ENCODE measurements around the gene CREB5.

CREB5 gene

GRCh38 chr7:28407651-28408050, 4.7 kb upstream of the CREB5 start:
- no peak for DNase-seq (ENCODE audit: low spot score)

- DNase-seq (ENCODE audit: low spot score): no peak
Measured at GRCh38 chr7:28408105-28408959, 4.0 kb upstream of the CREB5 start.

- DNase-seq (ENCODE audit: low spot score): peak; percentile 74
Measured at GRCh38 chr7:28408960-28409715, 3.2 kb upstream of the CREB5 start.

GRCh38 chr7:28409716-28410627, 2.3 kb upstream of the CREB5 start:
- DNase-seq (ENCODE audit: low spot score): peak; percentile 15

- DNase-seq (ENCODE audit: low spot score): peak; percentile 37
Measured at GRCh38 chr7:28410628-28411531, 1.4 kb upstream of the CREB5 start.

- DNase-seq (ENCODE audit: low spot score): no peak
Measured at GRCh38 chr7:28413011-28413410, 693 bp downstream of the CREB5 start.

- DNase-seq (ENCODE audit: low spot score): no peak
Measured at GRCh38 chr7:28414453-28414852, 2.1 kb downstream of the CREB5 start.

- no peak for DNase-seq (ENCODE audit: low spot score)
Measured at GRCh38 chr7:28417321-28417940, 5.1 kb downstream of the CREB5 start.

GRCh38 chr7:28418311-28418710, 6.0 kb downstream of the CREB5 start:
- no peak for DNase-seq (ENCODE audit: low spot score)

- DNase-seq (ENCODE audit: low spot score): no peak
Measured at GRCh38 chr7:28418966-28419365, 6.6 kb downstream of the CREB5 start.

- DNase-seq (ENCODE audit: low spot score): no peak
Measured at GRCh38 chr7:28419716-28420115, 7.4 kb downstream of the CREB5 start.

- DNase-seq (ENCODE audit: low spot score): no peak
Measured at GRCh38 chr7:28423112-28423511, 10.8 kb downstream of the CREB5 start.

- no peak for DNase-seq (ENCODE audit: low spot score)
Measured at GRCh38 chr7:28423918-28424514, 11.7 kb downstream of the CREB5 start.

- no peak for DNase-seq (ENCODE audit: low spot score)
Measured at GRCh38 chr7:28425496-28425895, 13.2 kb downstream of the CREB5 start.

- no peak for DNase-seq (ENCODE audit: low spot score)
Measured at GRCh38 chr7:28427236-28427635, 14.9 kb downstream of the CREB5 start.

GRCh38 chr7:28430616-28431015, 18.3 kb downstream of the CREB5 start:
- no peak for DNase-seq (ENCODE audit: low spot score)

- no peak for DNase-seq (ENCODE audit: low spot score)
Measured at GRCh38 chr7:28432105-28432504, 19.8 kb downstream of the CREB5 start.

- DNase-seq (ENCODE audit: low spot score): no peak
Measured at GRCh38 chr7:28433039-28433438, 20.7 kb downstream of the CREB5 start.

GRCh38 chr7:28433699-28434219, 21.4 kb downstream of the CREB5 start:
- no peak for DNase-seq (ENCODE audit: low spot score)

- DNase-seq (ENCODE audit: low spot score): no peak
Measured at GRCh38 chr7:28434510-28434909, 22.2 kb downstream of the CREB5 start.
